Measurements from ENCODE around the gene PLPP7.

GRCh38 chr9:131329241-131329641 is 39.7 kb downstream of the PLPP7 start:
- TF ChIP-seq, protein P1, sequence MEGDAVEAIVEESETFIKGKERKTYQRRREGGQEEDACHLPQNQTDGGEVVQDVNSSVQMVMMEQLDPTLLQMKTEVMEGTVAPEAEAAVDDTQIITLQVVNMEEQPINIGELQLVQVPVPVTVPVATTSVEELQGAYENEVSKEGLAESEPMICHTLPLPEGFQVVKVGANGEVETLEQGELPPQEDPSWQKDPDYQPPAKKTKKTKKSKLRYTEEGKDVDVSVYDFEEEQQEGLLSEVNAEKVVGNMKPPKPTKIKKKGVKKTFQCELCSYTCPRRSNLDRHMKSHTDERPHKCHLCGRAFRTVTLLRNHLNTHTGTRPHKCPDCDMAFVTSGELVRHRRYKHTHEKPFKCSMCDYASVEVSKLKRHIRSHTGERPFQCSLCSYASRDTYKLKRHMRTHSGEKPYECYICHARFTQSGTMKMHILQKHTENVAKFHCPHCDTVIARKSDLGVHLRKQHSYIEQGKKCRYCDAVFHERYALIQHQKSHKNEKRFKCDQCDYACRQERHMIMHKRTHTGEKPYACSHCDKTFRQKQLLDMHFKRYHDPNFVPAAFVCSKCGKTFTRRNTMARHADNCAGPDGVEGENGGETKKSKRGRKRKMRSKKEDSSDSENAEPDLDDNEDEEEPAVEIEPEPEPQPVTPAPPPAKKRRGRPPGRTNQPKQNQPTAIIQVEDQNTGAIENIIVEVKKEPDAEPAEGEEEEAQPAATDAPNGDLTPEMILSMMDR (IDR thresholded peaks at IDR 0.05; ENCODE audit: insufficient read depth, low read depth, low read length), result no peak
- no peak for TF ChIP-seq EZH2 (IDR thresholded peaks at IDR 0.05; ENCODE audit: insufficient read depth, low read length)

Measured in astrocyte (in vitro differentiated cells and primary cell).